ENCODE results near the gene SEC14L3.
"Not testable (repeated sequence)": the region's sequence is repeated elsewhere in the genome, so short reads cannot be mapped to it uniquely, and the experiment has no call there.

SEC14L3 gene

GRCh38 chr22:30485362-30485988, 13.7 kb upstream of the SEC14L3 start:
- DNase-seq, result peak; percentile 69

GRCh38 chr22:30483169-30483568, 11.4 kb upstream of the SEC14L3 start:
- DNase-seq, result no peak

- DNase-seq, result no peak
These were observed 9.9 kb upstream of the SEC14L3 start for GRCh38 chr22:30481711-30482110.

GRCh38 chr22:30479981-30480380, 8.2 kb upstream of the SEC14L3 start:
- no peak for DNase-seq

GRCh38 chr22:30474683-30475424, 3.0 kb upstream of the SEC14L3 start:
- DNase-seq, result no peak

GRCh38 chr22:30474121-30474520, 2.3 kb upstream of the SEC14L3 start:
- DNase-seq, result no peak

- DNase-seq, result no peak
These were observed 1.3 kb upstream of the SEC14L3 start for GRCh38 chr22:30472994-30473720.

- DNase-seq, result no peak
These were observed 1.2 kb downstream of the SEC14L3 start for GRCh38 chr22:30470655-30471054.

GRCh38 chr22:30469165-30469564, 2.7 kb downstream of the SEC14L3 start:
- no peak for DNase-seq

GRCh38 chr22:30460555-30460954, 11.3 kb downstream of the SEC14L3 start:
- not testable (repeated sequence) for DNase-seq

GRCh38 chr22:30460147-30460546, 11.7 kb downstream of the SEC14L3 start:
- DNase-seq, result no peak

- DNase-seq, result no peak
These were observed 12.4 kb downstream of the SEC14L3 start for GRCh38 chr22:30459181-30460052.

GRCh38 chr22:30457981-30458380, 13.8 kb downstream of the SEC14L3 start:
- peak; percentile 29 for DNase-seq

GRCh38 chr22:30455075-30455840, 16.6 kb downstream of the SEC14L3 start:
- DNase-seq, result no peak

- DNase-seq, result no peak
These were observed 17.9 kb downstream of the SEC14L3 start for GRCh38 chr22:30453731-30454510.

GRCh38 chr22:30452861-30453260, 19.0 kb downstream of the SEC14L3 start:
- no peak for DNase-seq

GRCh38 chr22:30451488-30451887, 20.3 kb downstream of the SEC14L3 start:
- not testable (repeated sequence) for DNase-seq

GRCh38 chr22:30447656-30448055, 24.2 kb downstream of the SEC14L3 start:
- no peak for DNase-seq

GRCh38 chr22:30445438-30446145, 26.2 kb downstream of the SEC14L3 start:
- DNase-seq, result no peak

- peak; percentile 71 for DNase-seq
These were observed 27.0 kb downstream of the SEC14L3 start for GRCh38 chr22:30444632-30445437.

Measured in midbrain (tissue), 1 donor.